Measurements from ENCODE around the gene EIF4G1.

EIF4G1 gene

GRCh38 chr3:184372296-184372821 is 58.0 kb downstream of the EIF4G1 start:
- H3K9me3 ChIP-seq (ENCODE audit: insufficient read depth, low read length, severe bottlenecking) = no peaks in the 10 kb centered on the region
- TF ChIP-seq, protein P1, sequence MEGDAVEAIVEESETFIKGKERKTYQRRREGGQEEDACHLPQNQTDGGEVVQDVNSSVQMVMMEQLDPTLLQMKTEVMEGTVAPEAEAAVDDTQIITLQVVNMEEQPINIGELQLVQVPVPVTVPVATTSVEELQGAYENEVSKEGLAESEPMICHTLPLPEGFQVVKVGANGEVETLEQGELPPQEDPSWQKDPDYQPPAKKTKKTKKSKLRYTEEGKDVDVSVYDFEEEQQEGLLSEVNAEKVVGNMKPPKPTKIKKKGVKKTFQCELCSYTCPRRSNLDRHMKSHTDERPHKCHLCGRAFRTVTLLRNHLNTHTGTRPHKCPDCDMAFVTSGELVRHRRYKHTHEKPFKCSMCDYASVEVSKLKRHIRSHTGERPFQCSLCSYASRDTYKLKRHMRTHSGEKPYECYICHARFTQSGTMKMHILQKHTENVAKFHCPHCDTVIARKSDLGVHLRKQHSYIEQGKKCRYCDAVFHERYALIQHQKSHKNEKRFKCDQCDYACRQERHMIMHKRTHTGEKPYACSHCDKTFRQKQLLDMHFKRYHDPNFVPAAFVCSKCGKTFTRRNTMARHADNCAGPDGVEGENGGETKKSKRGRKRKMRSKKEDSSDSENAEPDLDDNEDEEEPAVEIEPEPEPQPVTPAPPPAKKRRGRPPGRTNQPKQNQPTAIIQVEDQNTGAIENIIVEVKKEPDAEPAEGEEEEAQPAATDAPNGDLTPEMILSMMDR (IDR thresholded peaks at IDR 0.05; ENCODE audit: borderline replicate concordance, extremely low read depth, low read length, poor library complexity, severe bottlenecking) = no peak
- no peak for TF ChIP-seq EZH2 (IDR thresholded peaks at IDR 0.05; ENCODE audit: borderline replicate concordance, low read depth, low read length, severe bottlenecking)
- H3K4me1 ChIP-seq (ENCODE audit: insufficient read depth, low read length) = no peaks in the 10 kb centered on the region
- H3K4me3 ChIP-seq (ENCODE audit: low read depth in 1 of 2, low read length in 2 of 2) = no peak overlapping the region
- peaks cover 3% of the 10 kb centered on the region for H3K27me3 ChIP-seq (ENCODE audit: insufficient read depth, low read length, poor library complexity)
- no peak overlapping the region for H2AFZ ChIP-seq (ENCODE audit: low read depth, low read length)
- H3K4me2 ChIP-seq (ENCODE audit: insufficient read depth, low read length) = no peak overlapping the region
- H4K20me1 ChIP-seq (ENCODE audit: insufficient read depth, low read length) = peaks cover 15% of the 10 kb centered on the region; the same call in 1 of the 2 replicates
- H3K27ac ChIP-seq (ENCODE audit: low read length) = no peak overlapping the region
- peaks cover 19% of the 10 kb centered on the region for H3K36me3 ChIP-seq (ENCODE audit: insufficient read depth, low read length)
- no peak overlapping the region for H3K9ac ChIP-seq (ENCODE audit: low read depth, low read length)
- DNase-seq = no peak
- ATAC-seq (ENCODE audit: insufficient read depth, low read depth) = no peak
- no peaks in the 10 kb centered on the region for H3K79me2 ChIP-seq (ENCODE audit: insufficient read depth, low read length)

- H3K27me3 ChIP-seq (ENCODE audit: insufficient read depth, low read length, poor library complexity) = peaks cover 3% of the 10 kb centered on the region
- ATAC-seq (ENCODE audit: insufficient read depth, low read depth) (no peak), DNase-seq (no peak)
- no peaks in the 10 kb centered on the region for H3K9me3 ChIP-seq (ENCODE audit: insufficient read depth, low read length, severe bottlenecking)
- H3K36me3 ChIP-seq (ENCODE audit: insufficient read depth, low read length) = peaks cover 15% of the 10 kb centered on the region
- no peaks in the 10 kb centered on the region for H3K79me2 ChIP-seq (ENCODE audit: insufficient read depth, low read length)
- no peak overlapping the region for H2AFZ ChIP-seq (ENCODE audit: low read depth, low read length)
- H3K4me1 ChIP-seq (ENCODE audit: insufficient read depth, low read length) = no peaks in the 10 kb centered on the region
- no peak overlapping the region for H3K4me2 ChIP-seq (ENCODE audit: insufficient read depth, low read length)
- H3K27ac ChIP-seq (ENCODE audit: low read length) = no peak overlapping the region
- TF ChIP-seq EZH2 (IDR thresholded peaks at IDR 0.05; ENCODE audit: borderline replicate concordance, low read depth, low read length, severe bottlenecking) = no peak
- TF ChIP-seq, protein P1 (IDR thresholded peaks at IDR 0.05; ENCODE audit: borderline replicate concordance, extremely low read depth, low read length, poor library complexity, severe bottlenecking) = no peak
- H3K9ac ChIP-seq (ENCODE audit: low read depth, low read length) = no peak overlapping the region
- H3K4me3 ChIP-seq (ENCODE audit: low read depth in 1 of 2, low read length in 2 of 2) = no peak overlapping the region
- peaks cover 12% of the 10 kb centered on the region; the same call in 1 of the 2 replicates for H4K20me1 ChIP-seq (ENCODE audit: insufficient read depth, low read length)
These were observed 58.5 kb downstream of the EIF4G1 start for GRCh38 chr3:184372911-184373310.

DNA sequence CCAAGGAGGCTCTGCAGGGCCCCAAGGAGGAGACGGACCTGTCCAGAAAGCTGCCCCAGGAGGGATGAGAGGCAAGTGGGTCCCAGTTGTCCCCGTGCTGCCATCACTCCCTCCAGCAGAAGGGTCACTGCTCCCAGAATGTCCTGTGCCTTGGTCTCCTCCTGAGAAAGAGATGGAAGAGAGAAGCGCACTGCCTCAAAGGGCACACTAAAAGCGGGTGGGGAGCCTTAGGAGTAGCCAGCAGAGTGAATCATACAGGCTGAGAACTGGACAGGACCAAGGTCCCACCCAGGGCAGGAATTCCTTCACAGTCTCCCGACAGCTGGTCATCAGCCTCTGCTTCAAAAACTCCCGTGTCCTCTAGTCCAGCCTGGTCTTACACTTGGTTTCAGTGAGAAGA is 59.0 kb downstream of the EIF4G1 start:
- Histone ChIP-seq H3K36me3 (ENCODE audit: insufficient read depth, low read length) (peaks cover 10% of the 10 kb centered on the region; the same call in 1 of the 2 replicates), H3K9me3 (ENCODE audit: insufficient read depth, low read length, severe bottlenecking) (no peaks in the 10 kb centered on the region), H3K27me3 (ENCODE audit: insufficient read depth, low read length, poor library complexity) (peaks cover 3% of the 10 kb centered on the region), H3K9ac (ENCODE audit: low read depth, low read length) (no peak overlapping the region), H3K4me2 (ENCODE audit: insufficient read depth, low read length) (no peak overlapping the region), H3K4me1 (ENCODE audit: insufficient read depth, low read length) (no peaks in the 10 kb centered on the region), H3K27ac (ENCODE audit: low read length) (no peak overlapping the region), H3K79me2 (ENCODE audit: insufficient read depth, low read length) (no peaks in the 10 kb centered on the region), H3K4me3 (ENCODE audit: low read depth in 1 of 2, low read length in 2 of 2) (no peak overlapping the region), H2AFZ (ENCODE audit: low read depth, low read length) (no peak overlapping the region), H4K20me1 (ENCODE audit: insufficient read depth, low read length) (peaks cover 9% of the 10 kb centered on the region; the same call in 1 of the 2 replicates)
- no peak for ATAC-seq (ENCODE audit: insufficient read depth, low read depth)
- TF ChIP-seq, protein P1 (IDR thresholded peaks at IDR 0.05; ENCODE audit: borderline replicate concordance, extremely low read depth, low read length, poor library complexity, severe bottlenecking) = no peak
- TF ChIP-seq EZH2 (IDR thresholded peaks at IDR 0.05; ENCODE audit: borderline replicate concordance, low read depth, low read length, severe bottlenecking) = no peak
- DNase-seq = no peak

Data from DND-41 (cell line).